SIG-M5 treated with dmso at 0.1 percent for 504 hours (cell line): Measurements from ENCODE around the gene ARPIN.
"Not testable (repeated sequence)": the region's sequence is repeated elsewhere in the genome, so short reads cannot be mapped to it uniquely, and the experiment has no call there.

ENCODE experiments used
- DNase-seq: peaks from one replicate; lab custom pipeline; 2025; ENCODE audit not compliant: unreplicated experiment; lab: John Stamatoyannopoulos, UW

Gene ARPIN

GRCh38 chr15:89910891-89911626 lies 1.7 kb downstream of the ARPIN start:
- DNase-seq = peak; percentile 51

DNA sequence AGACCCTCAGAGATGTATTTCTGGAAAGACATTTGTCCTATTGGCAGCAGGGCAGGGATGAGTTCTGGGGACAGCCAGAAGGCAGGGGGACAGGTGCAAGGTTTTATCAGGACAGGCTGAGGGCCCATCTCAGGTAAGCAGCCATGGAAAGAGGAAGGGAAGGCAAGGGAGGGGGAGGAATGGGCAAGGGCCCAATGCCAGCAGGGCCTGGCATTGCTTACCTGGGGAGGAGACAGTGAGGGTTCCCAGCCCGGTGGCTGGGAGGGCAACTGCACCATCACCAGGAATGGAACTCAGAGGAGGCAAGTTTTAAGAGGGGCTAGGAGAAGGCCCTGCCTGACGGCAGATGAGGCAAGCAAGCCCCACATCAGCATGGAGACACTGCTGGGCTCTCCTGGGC lies 3.1 kb downstream of the ARPIN start:
- no peak for DNase-seq

GRCh38 chr15:89908226-89908625 lies 4.5 kb downstream of the ARPIN start:
- no peak for DNase-seq

DNA sequence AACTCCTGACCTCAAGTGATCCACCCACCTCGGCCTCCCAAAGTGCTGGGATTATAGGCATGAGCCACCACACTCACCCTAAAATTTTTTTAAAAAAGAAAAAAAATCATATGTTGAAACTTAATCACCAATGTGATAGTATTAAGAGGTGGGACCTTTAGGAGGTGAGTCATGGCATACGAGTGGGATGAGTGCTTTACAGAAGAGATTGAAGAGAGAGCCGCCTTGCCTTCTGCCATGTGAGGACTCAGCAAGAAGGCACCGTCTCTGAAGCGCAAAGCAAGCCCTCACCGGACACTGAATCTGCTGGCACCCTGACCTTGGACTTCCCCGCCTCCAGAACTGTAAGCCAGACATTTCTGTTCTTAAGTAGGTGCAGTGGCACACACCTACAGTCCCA lies 5.5 kb downstream of the ARPIN start:
- no peak for DNase-seq

DNA sequence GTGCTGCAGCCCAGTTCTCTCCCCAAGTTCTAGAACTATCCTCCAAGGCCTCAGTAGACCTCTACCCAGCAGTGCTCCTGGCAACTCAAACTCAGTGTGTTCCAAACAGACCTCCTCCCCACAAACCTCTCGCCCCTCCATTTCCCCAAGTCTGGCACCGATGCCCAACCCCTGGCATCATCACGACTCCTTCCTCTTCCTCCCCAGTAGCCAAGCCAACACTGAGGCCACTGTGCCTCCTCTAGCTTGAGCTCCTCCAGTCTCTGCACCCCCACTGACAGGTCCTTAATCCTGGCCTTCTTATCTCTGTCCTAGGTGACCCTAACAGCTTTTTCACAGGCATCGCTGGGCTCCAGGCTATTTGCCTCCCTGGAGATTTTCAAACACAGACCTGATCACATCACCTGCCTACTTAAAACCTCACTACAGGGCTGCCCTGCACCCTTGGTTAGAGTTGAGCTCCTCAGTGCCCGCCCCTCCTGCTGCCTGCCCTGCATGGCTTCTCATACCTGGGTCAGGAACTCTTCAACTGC lies 6.8 kb downstream of the ARPIN start:
- no peak for DNase-seq

- DNase-seq = no peak
Measured at GRCh38 chr15:89904519-89904918, 8.2 kb downstream of the ARPIN start.

GRCh38 chr15:89903858-89904130 lies 9.0 kb downstream of the ARPIN start:
- no peak for DNase-seq

DNA sequence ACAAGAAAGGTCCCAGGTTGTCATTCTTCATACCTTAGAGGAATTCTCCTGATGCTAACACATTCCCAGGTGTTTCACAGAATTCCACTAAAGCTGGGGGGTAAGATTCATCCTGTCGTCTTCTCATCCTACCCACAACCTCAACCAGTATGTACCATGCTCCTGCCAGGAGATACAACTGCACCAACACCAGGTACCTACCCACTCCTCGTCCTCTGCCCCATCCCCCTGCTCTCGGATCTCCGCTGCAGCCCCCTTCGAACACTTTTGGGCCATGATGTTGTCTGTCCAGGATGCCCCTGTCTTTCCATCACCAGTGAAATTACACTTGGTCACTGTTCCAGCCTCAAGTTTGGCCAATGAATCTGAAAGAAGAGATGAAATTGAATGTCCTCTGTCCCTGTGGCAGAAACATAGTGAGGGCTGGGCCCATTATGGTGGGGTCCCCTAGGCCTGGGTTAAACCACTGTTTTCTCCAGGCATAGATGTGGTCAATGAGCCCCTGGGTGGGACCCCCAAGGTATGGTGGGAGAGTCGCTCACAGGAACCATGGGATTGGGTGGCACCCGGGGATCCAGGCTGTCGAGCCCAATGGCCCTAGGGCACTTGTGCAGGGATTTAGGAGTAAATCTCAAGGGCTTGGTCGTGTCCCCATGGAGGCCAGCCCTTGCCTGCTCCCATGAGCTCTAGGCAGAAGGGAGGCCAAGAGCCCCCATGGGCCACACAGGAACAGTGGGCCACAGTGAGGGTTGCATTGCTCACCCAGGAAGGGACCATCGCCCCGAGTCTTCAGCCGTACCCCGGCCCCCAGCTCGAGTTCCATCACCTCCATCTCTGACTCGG lies 9.5 kb downstream of the ARPIN start:
- DNase-seq = no peak

GRCh38 chr15:89900849-89901248 lies 11.9 kb downstream of the ARPIN start:
- no peak for DNase-seq

DNA sequence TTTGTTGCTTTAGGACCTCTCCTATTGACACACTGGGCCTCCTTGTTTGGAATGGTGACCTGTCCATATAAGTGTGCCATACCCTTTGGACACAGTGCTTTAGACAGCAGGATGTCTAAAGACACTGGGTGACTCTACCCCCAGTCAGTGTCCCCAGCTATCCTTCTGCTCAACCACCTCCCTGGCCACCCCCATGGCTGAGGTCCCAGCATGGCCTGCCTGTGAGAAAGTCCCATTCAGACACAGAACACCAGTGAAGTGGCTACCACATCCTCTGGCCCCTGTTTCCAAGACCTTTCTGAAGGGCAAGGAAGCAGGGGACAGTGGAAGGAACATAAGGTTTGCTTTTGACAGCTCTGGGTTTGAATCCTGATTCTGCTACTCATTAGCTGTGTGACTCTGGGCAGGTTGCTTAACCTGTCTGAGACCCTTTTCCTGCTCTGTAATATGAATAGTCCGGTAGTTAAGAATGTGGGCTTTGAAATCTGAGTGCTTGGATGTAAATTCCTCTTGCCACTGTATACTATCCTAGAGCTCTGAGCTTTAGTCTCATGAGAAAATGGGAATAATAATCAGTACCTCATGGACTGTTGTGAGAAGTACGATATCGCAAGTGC lies 12.7 kb downstream of the ARPIN start:
- DNase-seq = no peak

- DNase-seq = peak; percentile 78
Measured at GRCh38 chr15:89899295-89899945, 13.3 kb downstream of the ARPIN start.

- peak; percentile 65 for DNase-seq
Measured at GRCh38 chr15:89898614-89899294, 14.0 kb downstream of the ARPIN start.

GRCh38 chr15:89898146-89898545 lies 14.6 kb downstream of the ARPIN start:
- no peak for DNase-seq

- DNase-seq = peak; percentile 93
Measured at GRCh38 chr15:89893696-89894447, 18.9 kb downstream of the ARPIN start, which contains the start of gene AP3S2. Gene AP3S2 (minus strand): TSS chr15:89893994. CDS start chr15:89893949, 45 bp downstream.

- peak; percentile 51 for DNase-seq
Measured at GRCh38 chr15:89893027-89893426, 19.7 kb downstream of the ARPIN start.

- peak; percentile 52 for DNase-seq
Measured at GRCh38 chr15:89888214-89888804, 24.4 kb downstream of the ARPIN start.

- DNase-seq = no peak
Measured at GRCh38 chr15:89885611-89886010, 27.1 kb downstream of the ARPIN start.

GRCh38 chr15:89885179-89885578 lies 27.6 kb downstream of the ARPIN start:
- not testable (repeated sequence) for DNase-seq

GRCh38 chr15:89883518-89883917 lies 29.2 kb downstream of the ARPIN start:
- DNase-seq = no peak

DNA sequence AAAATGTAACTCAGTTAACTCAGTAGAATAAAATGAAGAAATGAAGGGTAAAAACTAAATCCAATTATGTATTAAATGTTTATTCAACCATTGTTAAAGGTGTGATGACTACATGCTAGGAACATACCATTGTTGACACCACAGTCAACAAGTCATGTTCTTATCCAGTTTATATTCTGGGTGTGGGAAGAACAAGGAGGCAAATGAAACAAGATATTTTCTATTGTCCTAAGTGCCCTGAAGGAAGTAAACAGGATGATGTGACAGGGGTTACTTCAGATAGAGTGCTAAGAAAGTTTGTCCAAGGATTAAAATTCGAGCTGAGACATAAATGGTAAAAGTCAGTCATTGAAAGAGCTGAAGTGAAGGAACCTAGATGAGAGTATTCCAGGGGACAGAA lies 32.0 kb downstream of the ARPIN start:
- no peak for DNase-seq
